Mesothelial cell of epicardium (in vitro differentiated cells): ENCODE measurements around the gene DHPS. TPM values are rescaled to one million over a fixed set of nuclear protein-coding genes. Genes with fewer than 3 reads are reported as not detected.

Source experiments
- DNase-seq, 2 experiments: peaks; one replicate each; pipeline ENCODE4 v3.0.0; 2021; ENCODE audit warnings: low spot score in 2 of 2; ENCODE audit not compliant: unreplicated experiment in 2 of 2
- H3K27ac Mint-ChIP-seq: 2 replicates; pipeline ENCODE4 v1.8.0; 2021; ENCODE audit warnings: mixed read lengths
- H3K27me3 Mint-ChIP-seq: 2 replicates; pipeline ENCODE4 v1.8.0; 2021; ENCODE audit warnings: low read depth, mixed read lengths
- H3K36me3 Mint-ChIP-seq: 2 replicates; pipeline ENCODE4 v1.8.0; 2021; ENCODE audit warnings: mixed read lengths
- H3K4me1 Mint-ChIP-seq: 2 replicates; pipeline ENCODE4 v1.8.0; 2021; ENCODE audit warnings: mixed read lengths
- H3K4me3 Mint-ChIP-seq: 2 replicates; pipeline ENCODE4 v1.8.0; 2021; ENCODE audit warnings: mild to moderate bottlenecking, moderate library complexity, mixed read lengths
- H3K9me3 Mint-ChIP-seq: 2 replicates; pipeline ENCODE4 v1.8.0; 2021; ENCODE audit warnings: mixed read lengths
- CTCF ChIP-seq: fragments of 200-600 bp; sonication (generic); IDR thresholded peaks from one replicate; pipeline ENCODE4 v1.5.0; 2021; ENCODE audit warnings: antibody characterized with exemption; ENCODE audit not compliant: unreplicated experiment
- total RNA-seq: library from RNA; stranded (reverse); gene quantifications from 3 replicates; pipeline ENCODE4 v1.2.1, GENCODE V29; 2021

The DHPS gene
- total RNA-seq, 1 donor from 2014 or later: 97.0 TPM

DNA sequence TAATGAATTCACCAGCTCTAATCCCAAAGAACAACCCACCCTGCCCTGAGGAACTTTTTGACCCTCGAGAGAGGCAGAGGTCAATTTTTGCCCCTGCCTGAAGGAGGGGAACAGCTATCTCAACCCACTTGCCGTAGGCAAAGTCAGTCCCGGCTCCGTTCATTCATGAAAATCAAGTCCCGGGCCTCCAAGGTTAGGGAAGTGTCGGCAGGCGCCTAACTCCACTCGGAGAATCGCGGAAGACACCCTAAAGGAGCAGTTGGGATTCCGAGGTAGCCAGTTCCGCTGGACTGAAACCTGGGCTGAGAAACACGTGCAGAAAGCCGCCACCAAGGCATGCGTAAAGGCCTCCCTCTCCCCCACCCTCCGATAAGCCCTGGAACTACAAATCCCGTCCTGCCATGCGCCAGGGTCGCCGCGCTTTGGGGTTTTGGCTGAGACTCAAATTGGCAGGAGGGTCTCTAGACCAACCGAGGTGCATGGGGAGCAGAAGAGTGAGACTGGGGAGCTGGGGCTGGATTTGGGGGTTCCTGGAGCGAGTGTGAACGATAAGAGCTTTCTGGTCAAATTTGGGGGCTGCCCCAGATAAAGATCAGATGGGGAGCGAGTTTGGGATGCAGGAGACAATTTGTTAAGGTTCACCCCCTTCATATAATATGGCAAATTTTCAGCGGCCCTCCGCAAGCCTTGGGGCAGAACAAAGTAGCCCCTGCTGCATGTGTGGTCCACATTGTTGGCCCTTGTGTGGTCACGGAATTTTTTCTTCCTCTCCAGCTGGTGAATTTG is 42.2 kb upstream of the DHPS start, which contains the start of gene TNPO2:
TSS of gene TNPO2 (minus strand) at position 292 of the 786 bp plus-strand sequence. CDS start 2,955 bp downstream, outside the sequence.
- H3K36me3 Mint-ChIP-seq: peaks cover 13% of the 10 kb centered on the region
- H3K9me3 Mint-ChIP-seq: no peaks in the 10 kb centered on the region
- H3K27me3 Mint-ChIP-seq: no peaks in the 10 kb centered on the region
- H3K4me1 Mint-ChIP-seq: peaks cover 26% of the 10 kb centered on the region
- TF ChIP-seq CTCF: no peak
- H3K27ac Mint-ChIP-seq: peak within 1 kb of the TSS; percentile 87
- peak in 1 of 2 experiments; percentile 73 for DNase-seq
- H3K4me3 Mint-ChIP-seq: peak within 1 kb of the TSS; percentile 97

DNA sequence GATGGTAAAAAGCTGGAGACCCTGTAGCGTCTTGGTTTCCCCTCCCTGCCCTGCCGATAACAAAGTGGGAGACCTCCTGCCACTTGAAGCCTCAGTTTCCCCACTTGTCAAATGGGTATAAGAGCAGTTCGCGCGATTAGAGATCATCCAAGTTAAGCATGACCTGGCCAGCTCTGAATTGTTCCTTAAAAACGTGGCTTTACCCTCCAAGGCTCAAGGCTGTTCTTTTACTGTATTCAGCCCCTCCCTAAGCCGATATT is 41.6 kb upstream of the DHPS start:
- H3K27me3 Mint-ChIP-seq: no peaks in the 10 kb centered on the region
- H3K36me3 Mint-ChIP-seq: peaks cover 10% of the 10 kb centered on the region
- H3K4me3 Mint-ChIP-seq: peak overlapping the region; percentile 97
- peak overlapping the region; percentile 87 for H3K27ac Mint-ChIP-seq
- peaks cover 27% of the 10 kb centered on the region for H3K4me1 Mint-ChIP-seq
- H3K9me3 Mint-ChIP-seq: no peaks in the 10 kb centered on the region
- TF ChIP-seq CTCF: no peak
- no peak for DNase-seq

- peak; percentile 92 to 93 for DNase-seq
- Mint-ChIP-seq H3K27me3 (no peaks in the 10 kb centered on the region), H3K4me1 (peaks cover 27% of the 10 kb centered on the region), H3K36me3 (peaks cover 6% of the 10 kb centered on the region), H3K4me3 (peak overlapping the region; percentile 97), H3K27ac (peak overlapping the region; percentile 87), H3K9me3 (no peaks in the 10 kb centered on the region)
- TF ChIP-seq CTCF: no peak
Observed at GRCh38 chr19:12722566-12723380, 41.1 kb upstream of the DHPS start.

GRCh38 chr19:12721656-12722565 is 40.2 kb upstream of the DHPS start:
- no peaks in the 10 kb centered on the region for H3K27me3 Mint-ChIP-seq
- peak overlapping the region; percentile 99 for H3K27ac Mint-ChIP-seq
- peaks cover 5% of the 10 kb centered on the region for H3K36me3 Mint-ChIP-seq
- no peak for TF ChIP-seq CTCF
- H3K9me3 Mint-ChIP-seq: no peaks in the 10 kb centered on the region
- peak overlapping the region; percentile 97 for H3K4me3 Mint-ChIP-seq
- peaks cover 27% of the 10 kb centered on the region for H3K4me1 Mint-ChIP-seq
- peak; percentile 60 to 77 for DNase-seq
